MCF 10A (cell line): ENCODE measurements around the gene ZNF620. TPM values are rescaled to one million over a fixed set of nuclear protein-coding genes. Genes with fewer than 3 reads are reported as not detected.

ENCODE experiments used
- BruUV-seq: library from RNA; stranded (reverse); fragments of 400-500 nt; replicated peaks from 2 replicates; lab custom pipeline; 2021; lab: Mats Ljungman, UMichigan
- CTCF ChIA-PET: fragments of 300-600 bp; sonication (Branson Sonifier 250); formaldehyde crosslinking; extraction: SDS; loops from one replicate; lab custom pipeline; 2021; ENCODE audit warnings: antibody characterized with exemption, inconsistent platforms; lab: Yijun Ruan, JAX
- POLR2A ChIA-PET: fragments of 300-600, 350-650 bp; sonication (Branson Sonifier 250); formaldehyde crosslinking; extraction: SDS; loops from one replicate; lab custom pipeline; 2020; ENCODE audit warnings: antibody characterized with exemption, inconsistent platforms; lab: Yijun Ruan, JAX
- DNase-seq: peaks from one replicate; pipeline ENCODE4 v3.0.0-alpha.2; 2018; ENCODE audit not compliant: unreplicated experiment
- H3K27ac Mint-ChIP-seq: one replicate; pipeline ENCODE4 v1.8.0; 2022; ENCODE audit warnings: mild to moderate bottlenecking, low read depth, mixed read lengths; ENCODE audit not compliant: unreplicated experiment
- H3K27me3 Mint-ChIP-seq: one replicate; pipeline ENCODE4 v1.8.0; 2022; ENCODE audit warnings: mixed read lengths; ENCODE audit not compliant: insufficient read depth, unreplicated experiment
- H3K36me3 Mint-ChIP-seq: one replicate; pipeline ENCODE4 v1.8.0; 2022; ENCODE audit warnings: mild to moderate bottlenecking, moderate library complexity, mixed read lengths; ENCODE audit not compliant: insufficient read depth, unreplicated experiment
- H3K4me1 Mint-ChIP-seq: one replicate; pipeline ENCODE4 v1.8.0; 2022; ENCODE audit warnings: mixed read lengths; ENCODE audit not compliant: insufficient read depth, unreplicated experiment
- H3K4me3 Mint-ChIP-seq: one replicate; pipeline ENCODE4 v1.8.0; 2022; ENCODE audit warnings: mild to moderate bottlenecking, moderate library complexity, mixed read lengths; ENCODE audit not compliant: unreplicated experiment
- H3K9me3 Mint-ChIP-seq: one replicate; pipeline ENCODE4 v1.8.0; 2022; ENCODE audit warnings: mixed read lengths; ENCODE audit not compliant: unreplicated experiment
- intact Hi-C: fragments of 100-400 bp; cut with micrococcal nuclease; formaldehyde crosslinking; loops from 2 replicates; pipeline ENCODE4 v1.14.1; 2022
- total RNA-seq: library from RNA; stranded (reverse); gene quantifications from 2 replicates; pipeline ENCODE4 v1.2.3, GENCODE V29; 2022
- TF ChIP-seq, protein P1 (sequence below): fragments of 200-600 bp; IDR thresholded peaks from one replicate; pipeline ENCODE4 v1.8.0; 2022; ENCODE audit warnings: antibody characterized with exemption, mild to moderate bottlenecking; ENCODE audit not compliant: unreplicated experiment

The ZNF620 gene
- total RNA-seq, 1 experiment from 2014 or later: 2.8 TPM

DNA sequence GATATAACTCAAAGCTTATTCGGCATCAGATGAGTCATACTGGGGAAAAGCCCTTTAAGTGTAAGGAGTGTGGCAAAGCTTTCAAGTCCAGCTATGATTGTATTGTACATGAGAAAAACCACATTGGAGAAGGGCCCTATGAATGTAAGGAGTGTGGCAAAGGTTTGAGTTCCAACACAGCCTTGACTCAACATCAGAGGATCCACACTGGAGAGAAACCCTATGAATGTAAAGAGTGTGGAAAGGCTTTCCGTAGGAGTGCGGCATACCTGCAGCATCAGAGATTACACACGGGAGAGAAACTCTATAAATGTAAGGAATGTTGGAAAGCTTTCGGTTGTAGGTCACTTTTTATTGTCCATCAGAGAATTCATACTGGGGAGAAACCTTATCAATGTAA, 26.4 kb downstream of the ZNF620 start:
- H3K36me3 Mint-ChIP-seq: peaks cover 89% of the 10 kb centered on the region
- no peak overlapping the region for H3K27ac Mint-ChIP-seq
- H3K4me3 Mint-ChIP-seq: no peak overlapping the region
- intact Hi-C loops: no loop called here
- H3K9me3 Mint-ChIP-seq: peaks cover 27% of the 10 kb centered on the region
- ChIA-PET CTCF (interaction anchor here (1.0 kb wide), 1 partner anchor 11 kb away, joined by 3 read pairs; no protein-coding TSS in a partner anchor), POLR2A (interaction anchor here (0.6 kb wide), 1 partner anchor 223 kb away, joined by 3 read pairs; no protein-coding TSS in a partner anchor)
- no TSS peak for BruUV-seq
- H3K27me3 Mint-ChIP-seq: no peaks in the 10 kb centered on the region
- no peak for DNase-seq
- TF ChIP-seq, protein P1, sequence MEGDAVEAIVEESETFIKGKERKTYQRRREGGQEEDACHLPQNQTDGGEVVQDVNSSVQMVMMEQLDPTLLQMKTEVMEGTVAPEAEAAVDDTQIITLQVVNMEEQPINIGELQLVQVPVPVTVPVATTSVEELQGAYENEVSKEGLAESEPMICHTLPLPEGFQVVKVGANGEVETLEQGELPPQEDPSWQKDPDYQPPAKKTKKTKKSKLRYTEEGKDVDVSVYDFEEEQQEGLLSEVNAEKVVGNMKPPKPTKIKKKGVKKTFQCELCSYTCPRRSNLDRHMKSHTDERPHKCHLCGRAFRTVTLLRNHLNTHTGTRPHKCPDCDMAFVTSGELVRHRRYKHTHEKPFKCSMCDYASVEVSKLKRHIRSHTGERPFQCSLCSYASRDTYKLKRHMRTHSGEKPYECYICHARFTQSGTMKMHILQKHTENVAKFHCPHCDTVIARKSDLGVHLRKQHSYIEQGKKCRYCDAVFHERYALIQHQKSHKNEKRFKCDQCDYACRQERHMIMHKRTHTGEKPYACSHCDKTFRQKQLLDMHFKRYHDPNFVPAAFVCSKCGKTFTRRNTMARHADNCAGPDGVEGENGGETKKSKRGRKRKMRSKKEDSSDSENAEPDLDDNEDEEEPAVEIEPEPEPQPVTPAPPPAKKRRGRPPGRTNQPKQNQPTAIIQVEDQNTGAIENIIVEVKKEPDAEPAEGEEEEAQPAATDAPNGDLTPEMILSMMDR: no peak
- peaks cover 6% of the 10 kb centered on the region for H3K4me1 Mint-ChIP-seq

DNA sequence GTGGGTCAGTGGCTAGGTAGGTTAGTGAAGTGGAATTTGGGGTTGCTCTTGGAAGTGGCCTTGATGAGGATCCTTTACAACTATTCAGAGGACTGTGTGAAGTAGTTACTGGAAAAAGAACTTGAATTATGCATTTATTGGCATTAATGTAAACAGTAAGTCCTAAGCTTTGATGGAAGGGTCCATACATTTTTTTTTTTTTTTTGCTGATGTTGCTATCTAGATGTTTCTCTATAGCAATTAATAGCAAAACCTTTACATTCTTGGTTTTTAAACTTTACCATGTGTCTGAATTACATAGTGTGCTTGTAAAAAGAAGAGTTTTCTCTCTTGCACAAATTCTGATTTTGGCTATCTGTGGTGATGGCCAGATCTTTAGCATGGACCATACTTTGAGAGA, 28.4 kb downstream of the ZNF620 start:
- H3K9me3 Mint-ChIP-seq: peaks cover 33% of the 10 kb centered on the region

DNA sequence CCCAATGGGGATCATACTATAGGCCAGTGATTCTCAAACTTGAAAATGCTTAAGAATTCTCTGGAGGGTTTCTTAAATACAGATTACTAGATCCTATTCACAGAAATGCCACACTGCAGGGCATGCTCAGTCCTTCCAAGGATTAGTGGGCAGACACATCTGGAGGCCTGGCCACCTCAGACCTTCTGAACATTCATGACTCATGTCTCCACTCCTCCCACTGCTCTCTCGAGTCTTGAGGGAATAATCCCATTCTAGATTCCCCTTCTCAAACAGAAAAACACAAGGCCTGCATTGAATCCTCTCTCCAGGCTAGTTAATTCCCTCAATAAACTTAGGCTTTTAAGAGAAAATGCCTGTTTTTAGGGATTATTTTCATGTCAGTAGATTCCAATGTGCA, 41.0 kb downstream of the ZNF620 start:
- BruUV-seq: no TSS peak
- TF ChIP-seq, protein P1: no peak
- Mint-ChIP-seq H3K27ac (no peak overlapping the region), H3K36me3 (no peaks in the 10 kb centered on the region), H3K4me1 (peaks cover 7% of the 10 kb centered on the region), H3K9me3 (no peaks in the 10 kb centered on the region), H3K4me3 (no peak overlapping the region), H3K27me3 (no peaks in the 10 kb centered on the region)
- DNase-seq: peak; percentile 66
- POLR2A ChIA-PET: no interaction called here
- intact Hi-C loops: no loop called here
- CTCF ChIA-PET: no interaction called here

More for the DNA sequence above, 28.4 kb downstream of the ZNF620 start:
- intact Hi-C loops: no loop called here
- DNase-seq: no peak
- ChIA-PET POLR2A (interaction anchor here (0.6 to 1.3 kb wide), 3 partner anchors 10 to 214 kb away, joined by 3 read pairs; no protein-coding TSS in a partner anchor), CTCF (interaction anchor here (0.6 to 0.7 kb wide), 3 partner anchors 347 to 1337 kb away, joined by 3 read pairs; no protein-coding TSS in a partner anchor)
- no peak overlapping the region for H3K4me3 Mint-ChIP-seq
- H3K4me1 Mint-ChIP-seq: no peaks in the 10 kb centered on the region
- TF ChIP-seq, protein P1: no peak
- no TSS peak for BruUV-seq
- H3K36me3 Mint-ChIP-seq: peaks cover 75% of the 10 kb centered on the region
- no peaks in the 10 kb centered on the region for H3K27me3 Mint-ChIP-seq
- H3K27ac Mint-ChIP-seq: no peak overlapping the region

GRCh38 chr3:40550167-40550566, 44.3 kb downstream of the ZNF620 start:
- no TSS peak for BruUV-seq

More at GRCh38 chr3:40550167-40550566, 44.3 kb downstream of the ZNF620 start:
- Mint-ChIP-seq H3K4me1 (peaks cover 7% of the 10 kb centered on the region), H3K27me3 (no peaks in the 10 kb centered on the region), H3K9me3 (no peaks in the 10 kb centered on the region), H3K27ac (no peak overlapping the region), H3K36me3 (no peaks in the 10 kb centered on the region), H3K4me3 (no peak overlapping the region)
- CTCF ChIA-PET: interaction anchor here (0.6 to 1.5 kb wide), 3 partner anchors 30 to 222 kb away, joined by 3 to 6 read pairs (median 3); no protein-coding TSS in a partner anchor
- TF ChIP-seq, protein P1: no peak
- POLR2A ChIA-PET: interaction anchor here (0.7 to 1.1 kb wide), 3 partner anchors 8 to 833 kb away, joined by 3 read pairs; partner anchors contain the start of gene ZNF621
- intact Hi-C loops: no loop called here
- DNase-seq: peak; percentile 13
